Measurements from ENCODE around the gene LPAR5.

GRCh38 chr12:6666211-6666610 is 30.5 kb upstream of the LPAR5 start:
- TF ChIP-seq CTCF (IDR thresholded peaks at IDR 0.05; ENCODE audit: insufficient read depth, low read depth, low read length), result no peak
- TF ChIP-seq EZH2 (IDR thresholded peaks at IDR 0.05; ENCODE audit: insufficient read depth, low read length), result no peak
